Motor neuron (in vitro differentiated cells): ENCODE measurements around the gene RAP1A. TPM values are rescaled to one million over a fixed set of nuclear protein-coding genes. Genes with fewer than 3 reads are reported as not detected.

Experiments
- ATAC-seq, 8 experiments: fragments of 200-7000 bp; cut with Tn5 transposase; replicated peaks in 6 of 8; 2 replicates each; pipeline ENCODE4 v1.8.0; 2021; ENCODE audit warnings: mild to moderate bottlenecking in 8 of 8, moderate library complexity in 8 of 8
- H3K27ac ChIP-seq, 2 donors: fragments of 250-450 bp; sonication (Bioruptor Pico); 2 replicates each; pipeline ENCODE4 v1.9.0; 2021; ENCODE audit warnings: antibody characterized with exemption in 2 of 2, mild to moderate bottlenecking in 2 of 2, moderate library complexity in 1 of 2
- H3K4me1 ChIP-seq, 2 donors: fragments of 250-450 bp; sonication (Bioruptor Pico); replicated peaks in 1 of 2; 2 replicates each; pipeline ENCODE4 v1.6.1; 2021; ENCODE audit warnings: antibody characterized with exemption in 2 of 2, mild to moderate bottlenecking in 2 of 2, moderate library complexity in 1 of 2
- H3K4me3 ChIP-seq, 5 donors: fragments of 250-450 bp; sonication (Bioruptor Pico); 2 replicates each; pipeline ENCODE4 v1.9.0; 2021; ENCODE audit warnings: antibody characterized with exemption in 5 of 5, mild to moderate bottlenecking in 5 of 5, moderate library complexity in 4 of 5
- WGBS, 10 experiments: fragments of 450-650 bp; shearing (Covaris generic); methylation state at CpG; one replicate each; pipeline ENCODE4 v1.0.0; 2022; 5-methylcytosine and 5-hydroxymethylcytosine counted together
- in situ Hi-C, 9 experiments: fragments of 400-800 bp; cut with MboI; loops; one replicate each; pipeline ENCODE4 v1.15.0; 2021; ENCODE audit warnings: low sequenced_read_pairs in 9 of 9, low pct_unique_long_range_greater_than_20kb in 2 of 9; ENCODE audit not compliant: unreplicated experiment in 9 of 9
- total RNA-seq, 8 experiments: library from RNA; unstranded; fragments of 300-600 nt; gene quantifications; 2 replicates each; pipeline versions ENCODE4 v1.2.3 to v1.2.4, GENCODE V29; 2022

The RAP1A gene
- total RNA-seq, 8 experiments from 2014 or later = 15.2 to 42.6 (median 26.3) TPM

GRCh38 chr1:111751906-111752575, 132.5 kb downstream of the RAP1A start:
- in situ Hi-C loops = loop anchor here in 6 of 9 experiments (10.0 to 25.0 kb wide), 4 partner anchors 240 to 540 kb away; partner anchors contain the start of genes ADORA3 (in 3 of the 6), TMIGD3 (in 3 of the 6) and DENND2D (in 2 of the 6)
- Histone ChIP-seq H3K27ac (no peak overlapping the region), H3K4me3 (no peak overlapping the region), H3K4me1 (peaks cover 46 to 48% of the 10 kb centered on the region in 2 donors)
- WGBS, 10 experiments = 0 to 58% (median 44%) methylated on average over 1 to 2 of the region's 2 CpGs; no CpG with 5 or more reads in 1 of the 10 experiments
- no peak for ATAC-seq

DNA sequence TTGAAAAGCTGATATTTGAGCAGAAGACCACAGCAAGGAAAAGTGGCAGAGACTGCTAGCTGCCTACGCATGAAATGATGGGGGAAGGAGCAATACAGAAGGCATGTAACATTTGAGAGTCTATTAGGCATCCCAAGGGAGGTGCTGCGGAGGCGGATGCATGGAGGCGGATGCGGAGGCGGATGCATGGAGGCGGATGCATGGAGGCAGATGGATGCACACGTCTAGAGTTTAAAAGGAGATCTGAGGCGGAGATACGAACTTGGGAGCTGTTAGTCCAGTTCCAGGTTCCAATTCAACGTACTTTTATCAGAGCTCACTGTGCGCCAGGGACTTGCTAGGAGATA, 135.4 kb downstream of the RAP1A start:
- WGBS, 10 experiments = 0 to 5% (median 0%) methylated on average over 1 to 12 of the region's 12 CpGs; no CpG with 5 or more reads in 1 of the 10 experiments
- H3K4me3 ChIP-seq = peak overlapping the region; percentile 71 to 95 (median 88)
- in situ Hi-C loops = loop anchor here in 6 of 9 experiments (10.0 to 25.0 kb wide), 4 partner anchors 243 to 543 kb away; partner anchors contain the start of genes ADORA3 (in 3 of the 6), TMIGD3 (in 3 of the 6) and DENND2D (in 2 of the 6)
- H3K27ac ChIP-seq = peak overlapping the region; percentile 95 to 96
- H3K4me1 ChIP-seq = peaks cover 21 to 24% of the 10 kb centered on the region in 2 donors
- peak; percentile 30 to 55 (median 40) for ATAC-seq

GRCh38 chr1:111755331-111756123, 135.9 kb downstream of the RAP1A start, which contains the start of gene DDX20:
DDX20 (plus strand) TSS chr1:111755901; CDS start chr1:111755925, 24 bp downstream.
- WGBS, 10 experiments = 0 to 2% (median 0%) methylated on average over 9 to 39 of the region's 67 CpGs; no CpG with 5 or more reads in 5 of the 10 experiments
- peak; percentile 82 to 91 (median 89) for ATAC-seq
- in situ Hi-C loops = loop anchor here in 6 of 9 experiments (10.0 to 25.0 kb wide), 4 partner anchors 243 to 543 kb away; partner anchors contain the start of genes ADORA3 (in 3 of the 6), TMIGD3 (in 3 of the 6) and DENND2D (in 2 of the 6)
- Histone ChIP-seq H3K4me1 (peaks cover 15 to 19% of the 10 kb centered on the region in 2 donors), H3K4me3 (peak within 1 kb of the TSS; percentile 71 to 95 (median 88)), H3K27ac (peak within 1 kb of the TSS; percentile 95 to 96)

DNA sequence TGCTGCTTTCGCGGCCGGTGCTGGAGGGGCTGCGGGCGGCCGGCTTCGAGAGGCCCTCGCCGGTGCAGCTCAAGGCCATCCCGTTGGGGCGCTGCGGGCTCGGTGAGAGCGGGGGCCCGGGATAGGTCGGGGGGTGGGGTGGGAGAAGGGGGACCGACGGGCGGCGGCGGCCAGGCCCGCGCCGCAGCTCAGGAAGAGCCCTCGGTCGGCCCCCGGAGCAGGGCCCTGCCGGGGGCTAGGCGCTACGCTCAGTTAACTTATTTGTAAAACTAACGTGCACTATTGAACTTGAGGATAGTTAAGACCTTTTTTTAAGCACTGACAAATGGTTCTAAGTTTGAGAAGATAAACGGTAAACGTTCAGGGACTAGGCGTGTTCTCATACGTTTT, 136.5 kb downstream of the RAP1A start:
- Histone ChIP-seq H3K27ac (peak overlapping the region; percentile 95 to 96), H3K4me3 (peak overlapping the region; percentile 71 to 95 (median 88)), H3K4me1 (peaks cover 13 to 16% of the 10 kb centered on the region in 2 donors)
- ATAC-seq = peak; percentile 8 to 26 (median 20)
- WGBS, 10 experiments = 0 to 4% (median 0%) methylated on average over 2 to 16 of the region's 35 CpGs; no CpG with 5 or more reads in 3 of the 10 experiments
- in situ Hi-C loops = loop anchor here in 6 of 9 experiments (10.0 to 25.0 kb wide), 4 partner anchors 244 to 544 kb away; partner anchors contain the start of genes ADORA3 (in 3 of the 6), TMIGD3 (in 3 of the 6) and DENND2D (in 2 of the 6)

DNA sequence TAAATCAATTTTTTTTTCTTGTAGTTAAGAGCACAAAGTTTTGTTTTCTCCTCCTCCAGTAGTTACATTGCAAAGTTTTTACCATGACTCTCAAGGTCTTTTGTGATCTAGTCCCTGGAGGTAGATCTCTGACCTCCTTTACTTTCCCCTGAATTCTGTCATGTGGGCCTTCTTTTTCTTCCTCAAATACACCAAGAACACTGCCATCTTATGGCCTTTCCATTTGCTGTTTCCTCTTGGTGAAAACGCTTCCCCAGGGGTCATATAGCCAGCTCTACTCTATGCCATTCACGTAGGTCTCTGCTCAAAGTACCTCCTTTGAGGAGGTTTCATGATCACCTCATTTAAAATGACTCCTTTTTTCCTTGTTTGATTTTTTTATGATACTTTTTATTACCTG, 138.8 kb downstream of the RAP1A start:
- ATAC-seq = no peak
- H3K4me1 ChIP-seq = peaks cover 13 to 16% of the 10 kb centered on the region in 2 donors
- in situ Hi-C loops = loop anchor here in 6 of 9 experiments (10.0 to 25.0 kb wide), 4 partner anchors 246 to 546 kb away; partner anchors contain the start of genes ADORA3 (in 3 of the 6), TMIGD3 (in 3 of the 6) and DENND2D (in 2 of the 6)
- H3K4me3 ChIP-seq = no peak overlapping the region
- no peak overlapping the region for H3K27ac ChIP-seq
- 50 to 100% (median 80%) methylated on average over 1 to 2 of the region's 2 CpGs for WGBS, 10 experiments

DNA sequence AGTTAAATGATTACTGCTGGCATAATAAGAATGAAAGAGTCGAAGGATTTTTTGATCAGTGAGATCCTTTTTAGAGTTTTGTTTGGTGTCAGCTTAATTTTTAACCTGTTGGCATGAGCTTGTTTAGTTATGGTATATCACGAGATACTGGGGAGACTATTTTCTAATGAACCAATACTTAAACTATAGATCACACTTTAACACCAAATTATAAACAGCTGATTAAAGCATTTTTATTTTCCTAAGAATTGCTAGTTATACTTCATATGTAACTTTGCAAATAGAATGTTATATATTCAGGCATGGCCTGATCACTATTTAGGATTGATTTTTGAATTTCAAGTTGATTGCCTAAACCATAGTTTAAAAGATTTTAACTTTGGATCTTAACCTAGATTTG, 142.1 kb downstream of the RAP1A start:
- Histone ChIP-seq H3K4me1 (peaks cover 5 to 7% of the 10 kb centered on the region in 2 donors), H3K4me3 (no peak overlapping the region), H3K27ac (no peak overlapping the region)
- ATAC-seq = no peak
- in situ Hi-C loops = loop anchor here in 5 of 9 experiments (25.0 kb wide), 3 partner anchors 249 to 549 kb away; partner anchors contain the start of genes ADORA3 (in 3 of the 5), TMIGD3 (in 3 of the 5) and DENND2D (in 2 of the 5)
- WGBS, 10 experiments = 73 to 100% (median 94%) methylated on average over 1 to 2 of the region's 2 CpGs

DNA sequence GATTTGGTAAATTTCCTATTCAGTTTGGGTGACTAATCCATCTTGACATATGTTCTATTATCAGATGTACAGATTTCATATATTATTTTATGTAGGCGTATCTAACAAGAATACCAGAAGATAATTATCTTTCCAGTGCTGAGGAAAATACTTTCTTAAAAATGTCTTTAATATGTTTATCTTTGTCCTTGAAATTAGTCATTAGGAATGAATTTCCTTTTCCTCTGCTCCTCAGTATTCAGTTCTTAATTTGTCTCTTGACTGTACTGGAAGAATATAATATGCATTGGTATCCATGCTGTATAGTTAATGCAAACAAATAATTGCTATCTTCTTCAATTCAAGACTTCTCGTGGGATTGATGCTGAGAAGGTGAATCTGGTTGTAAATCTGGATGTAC, 142.7 kb downstream of the RAP1A start:
- in situ Hi-C loops = loop anchor here in 5 of 9 experiments (25.0 kb wide), 3 partner anchors 250 to 550 kb away; partner anchors contain the start of genes ADORA3 (in 3 of the 5), TMIGD3 (in 3 of the 5) and DENND2D (in 2 of the 5)
- ATAC-seq = no peak

More for the DNA sequence above, 142.7 kb downstream of the RAP1A start:
- H3K4me3 ChIP-seq = no peak overlapping the region
- WGBS, 10 experiments = 73 to 100% (median 93%) methylated on average over 1 to 2 of the region's 2 CpGs; no CpG with 5 or more reads in 2 of the 10 experiments
- no peak overlapping the region for H3K27ac ChIP-seq
- peaks cover 0 to 1% of the 10 kb centered on the region in 2 donors for H3K4me1 ChIP-seq

Other genes with a start within 250 kb of the RAP1A start
- gene OVGP1, start 192.1 kb upstream of the RAP1A start, total RNA-seq = 1 to 10 TPM; 1.3 to 4.7 (median 3.1) TPM
- 10 to 100 TPM; 17.4 to 50.8 (median 30.5) TPM for gene WDR77, start 170.5 kb upstream of the RAP1A start, total RNA-seq
- gene ATP5PB, start 170.3 kb upstream of the RAP1A start, total RNA-seq = 100 to 1,000 TPM; 219 to 363 (median 246) TPM
- gene C1orf162, start 145.8 kb upstream of the RAP1A start, total RNA-seq = 1 to 10 TPM in 3 of 8 experiments, under 1 TPM in 5; 0.49 to 4.4 (median 0.82) TPM
- gene ADORA3, start 116.2 kb upstream of the RAP1A start, total RNA-seq = 1 to 10 TPM in 1 of 8 experiments, under 1 TPM in 3, not detected in 4; 0.21 to 1.9 (median 0.29) TPM
- under 1 TPM in 2 of 8 experiments, not detected in 6; 0.32 to 0.71 TPM for gene TMIGD3, start 116.2 kb upstream of the RAP1A start, total RNA-seq
- 10 to 100 TPM in 1 of 8 experiments, 1 to 10 TPM in 7; 1.3 to 14.3 (median 4.7) TPM for gene INKA2, start 119.6 kb downstream of the RAP1A start, total RNA-seq
- 10 to 100 TPM in 7 of 8 experiments, 1 to 10 TPM in 1; 8.6 to 26.1 (median 14.9) TPM for gene DDX20, start 136.1 kb downstream of the RAP1A start, total RNA-seq